CD4-positive, alpha-beta T cell (primary cell): ENCODE data around the gene TMEM235. TPM values are rescaled to one million over a fixed set of nuclear protein-coding genes. Genes with fewer than 3 reads are reported as not detected.

Source experiments
- ATAC-seq: fragments of 200-7000 bp; cut with Tn5 transposase; one replicate; pipeline ENCODE4 v1.10.0; 2022; ENCODE audit warnings: mild to moderate bottlenecking; ENCODE audit not compliant: poor library complexity
- CTCF ChIA-PET: fragments of 350-600 bp; sonication (Branson Sonifier 250); formaldehyde crosslinking; loops from one replicate; lab custom pipeline; 2021; ENCODE audit warnings: antibody characterized with exemption, inconsistent platforms; lab: Charles Lee
- POLR2A ChIA-PET: fragments of 350-600 bp; sonication (Branson Sonifier 250); formaldehyde crosslinking; loops from one replicate; lab custom pipeline; 2021; ENCODE audit warnings: antibody characterized with exemption, inconsistent platforms; lab: Charles Lee
- DNase-seq, 14 experiments: peaks; one replicate each; pipeline ENCODE4 v3.0.0-alpha.2; 2013 to 2020; ENCODE audit warnings: mixed read lengths in 2 of 14
- H3K27ac ChIP-seq, 2 donors: one replicate each; pipeline versions ENCODE4 v1.5.1 to v1.7.0; 2013; ENCODE audit warnings: low read length in 2 of 2, low read depth in 1 of 2, mild to moderate bottlenecking in 1 of 2
- H3K27me3 ChIP-seq, 2 experiments: 1 replicate in 1 of 2; 2 replicates in 1 of 2; pipeline versions ENCODE4 v1.6.1 to v1.7.0; 2013; ENCODE audit warnings: low read length in 2 of 2, control low read depth in 1 of 2, mild to moderate bottlenecking in 1 of 2, moderate library complexity in 1 of 2; ENCODE audit not compliant: insufficient read depth in 2 of 2, control insufficient read depth in 1 of 2
- H3K36me3 ChIP-seq: one replicate; pipeline ENCODE4 v1.6.1; 2013; ENCODE audit warnings: low read length, control low read depth; ENCODE audit not compliant: insufficient read depth
- H3K4me1 ChIP-seq: one replicate; pipeline ENCODE4 v1.6.1; 2013; ENCODE audit warnings: low read length, control low read depth; ENCODE audit not compliant: insufficient read depth
- H3K4me3 ChIP-seq: one replicate; pipeline ENCODE4 v1.5.1; 2013; ENCODE audit warnings: mild to moderate bottlenecking, low read length, moderate library complexity
- H3K9me3 ChIP-seq, 2 experiments: 1 replicate in 1 of 2; 2 replicates in 1 of 2; pipeline versions ENCODE4 v1.6.1 to v1.7.0; 2013; ENCODE audit warnings: low read length in 2 of 2, mild to moderate bottlenecking in 2 of 2, control low read depth in 1 of 2, moderate library complexity in 1 of 2; ENCODE audit not compliant: control insufficient read depth in 1 of 2, insufficient read depth in 1 of 2
- H3K27ac Mint-ChIP-seq: one replicate; pipeline ENCODE4 v1.8.0; 2020; ENCODE audit warnings: mixed read lengths
- H3K27me3 Mint-ChIP-seq: one replicate; pipeline ENCODE4 v1.8.0; 2021; ENCODE audit warnings: mixed read lengths
- H3K36me3 Mint-ChIP-seq: one replicate; pipeline ENCODE4 v1.8.0; 2021; ENCODE audit warnings: low read depth, mixed read lengths
- H3K4me1 Mint-ChIP-seq: one replicate; pipeline ENCODE4 v1.8.0; 2021; ENCODE audit warnings: low read depth, mixed read lengths
- H3K4me3 Mint-ChIP-seq: one replicate; pipeline ENCODE4 v1.8.0; 2020; ENCODE audit warnings: mild to moderate bottlenecking, mixed read lengths
- H3K9me3 Mint-ChIP-seq: one replicate; pipeline ENCODE4 v1.8.0; 2020; ENCODE audit warnings: mixed read lengths
- CTCF ChIP-seq: fragments of 200-600 bp; IDR thresholded peaks from one replicate; pipeline ENCODE4 v1.8.0; 2022; ENCODE audit warnings: antibody characterized with exemption, mild to moderate bottlenecking
- intact Hi-C, 2 experiments: fragments of 100-400 bp; cut with DNase I in 1 of 2; cut with micrococcal nuclease in 1 of 2; formaldehyde crosslinking; loops; one replicate each; pipeline versions ENCODE4 v1.15.1 to v1.9.0; 2023 to 2025; cut with DNase I, micrococcal nuclease
- total RNA-seq, 174 experiments: library from RNA in 2 of 174; stranded (reverse) in 2 of 174; gene quantifications; one replicate each; pipeline ENCODE4 v1.2.3 and lab custom pipeline; 2021 to 2026

The TMEM235 gene
- total RNA-seq, 2 experiments from 2014 or later: not detected

- ATAC-seq: no peak
- Histone ChIP-seq H3K4me3 (no peak overlapping the region), H3K27me3 (no peaks in the 10 kb centered on the region), H3K4me1 (no peaks in the 10 kb centered on the region), H3K36me3 (no peaks in the 10 kb centered on the region), H3K27ac (no peak overlapping the region), H3K9me3 (no peaks in the 10 kb centered on the region)
- ChIA-PET POLR2A (no interaction called here), CTCF (interaction anchor here (0.6 kb wide), 1 partner anchor 42 kb away, joined by 3 read pairs; no protein-coding TSS in a partner anchor)
- Mint-ChIP-seq H3K4me3 (no peak overlapping the region), H3K4me1 (no peaks in the 10 kb centered on the region), H3K9me3 (no peaks in the 10 kb centered on the region), H3K27ac (no peak overlapping the region), H3K27me3 (no peaks in the 10 kb centered on the region), H3K36me3 (no peaks in the 10 kb centered on the region)
- intact Hi-C loops: no loop called here
- no peak for TF ChIP-seq CTCF
- DNase-seq: no peak
Measured at GRCh38 chr17:78238823-78239488, 7.5 kb downstream of the TMEM235 start.

GRCh38 chr17:78239489-78239931 is 8.1 kb downstream of the TMEM235 start:
- Histone ChIP-seq H3K36me3 (no peaks in the 10 kb centered on the region), H3K4me1 (no peaks in the 10 kb centered on the region), H3K4me3 (no peak overlapping the region), H3K27ac (no peak overlapping the region), H3K9me3 (no peaks in the 10 kb centered on the region), H3K27me3 (no peaks in the 10 kb centered on the region)
- no peaks in the 10 kb centered on the region for H3K4me1 Mint-ChIP-seq
- H3K36me3 Mint-ChIP-seq: no peaks in the 10 kb centered on the region
- CTCF ChIA-PET: no interaction called here
- H3K4me3 Mint-ChIP-seq: no peak overlapping the region
- H3K27me3 Mint-ChIP-seq: no peaks in the 10 kb centered on the region
- intact Hi-C loops: no loop called here
- POLR2A ChIA-PET: no interaction called here
- no peak overlapping the region for H3K27ac Mint-ChIP-seq
- no peak for TF ChIP-seq CTCF
- ATAC-seq (no peak), DNase-seq (no peak)
- H3K9me3 Mint-ChIP-seq: no peaks in the 10 kb centered on the region

DNA sequence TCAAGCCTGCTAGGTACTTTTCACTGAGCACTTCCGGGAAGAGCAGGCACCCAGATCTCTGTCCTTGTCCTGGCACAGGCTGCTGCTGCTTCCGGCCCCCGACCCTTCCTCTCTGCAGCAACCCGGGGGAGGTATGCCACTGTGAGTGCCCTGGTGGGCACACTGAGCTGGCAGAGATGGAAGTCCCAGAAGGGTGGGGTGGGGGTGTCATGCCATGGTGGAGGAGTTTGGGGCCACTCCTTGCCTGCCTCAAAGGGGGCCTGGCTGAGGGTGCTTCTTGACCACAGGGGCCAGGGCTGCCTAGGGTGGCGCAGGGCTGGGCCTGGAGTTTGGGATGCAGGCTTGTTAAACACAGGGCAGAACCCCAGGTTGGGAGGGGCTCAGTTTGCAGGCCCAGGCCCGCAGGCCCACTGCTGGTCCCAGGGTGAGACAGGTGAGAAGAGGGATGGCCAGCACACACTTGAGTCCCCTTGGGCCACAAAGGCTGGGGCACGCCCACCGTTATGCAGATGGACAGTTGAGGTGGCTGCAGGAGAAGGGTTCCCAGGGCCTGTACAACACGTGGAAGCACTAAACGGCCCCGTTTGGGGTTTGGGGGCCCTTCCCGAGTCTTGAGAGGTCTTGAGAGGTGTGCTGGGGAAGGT is 8.7 kb downstream of the TMEM235 start:
- Histone ChIP-seq H3K27me3 (no peaks in the 10 kb centered on the region), H3K27ac (no peak overlapping the region), H3K4me1 (no peaks in the 10 kb centered on the region), H3K9me3 (no peaks in the 10 kb centered on the region), H3K4me3 (no peak overlapping the region), H3K36me3 (no peaks in the 10 kb centered on the region)
- DNase-seq (no peak), ATAC-seq (no peak)
- Mint-ChIP-seq H3K4me3 (no peak overlapping the region), H3K9me3 (no peaks in the 10 kb centered on the region), H3K36me3 (no peaks in the 10 kb centered on the region), H3K27me3 (no peaks in the 10 kb centered on the region), H3K27ac (no peak overlapping the region), H3K4me1 (no peaks in the 10 kb centered on the region)
- ChIA-PET POLR2A (no interaction called here), CTCF (no interaction called here)
- TF ChIP-seq CTCF: no peak
- intact Hi-C loops: no loop called here
